ENCODE data around the gene PRSS2. TPM values are rescaled to one million over a fixed set of nuclear protein-coding genes. Genes with fewer than 3 reads are reported as not detected.
A peak's percentile ranks its signal among the peaks of the same experiment; 100 is the strongest.

The PRSS2 gene
- total RNA-seq, 1 donor from 2014 or later: not detected

DNA sequence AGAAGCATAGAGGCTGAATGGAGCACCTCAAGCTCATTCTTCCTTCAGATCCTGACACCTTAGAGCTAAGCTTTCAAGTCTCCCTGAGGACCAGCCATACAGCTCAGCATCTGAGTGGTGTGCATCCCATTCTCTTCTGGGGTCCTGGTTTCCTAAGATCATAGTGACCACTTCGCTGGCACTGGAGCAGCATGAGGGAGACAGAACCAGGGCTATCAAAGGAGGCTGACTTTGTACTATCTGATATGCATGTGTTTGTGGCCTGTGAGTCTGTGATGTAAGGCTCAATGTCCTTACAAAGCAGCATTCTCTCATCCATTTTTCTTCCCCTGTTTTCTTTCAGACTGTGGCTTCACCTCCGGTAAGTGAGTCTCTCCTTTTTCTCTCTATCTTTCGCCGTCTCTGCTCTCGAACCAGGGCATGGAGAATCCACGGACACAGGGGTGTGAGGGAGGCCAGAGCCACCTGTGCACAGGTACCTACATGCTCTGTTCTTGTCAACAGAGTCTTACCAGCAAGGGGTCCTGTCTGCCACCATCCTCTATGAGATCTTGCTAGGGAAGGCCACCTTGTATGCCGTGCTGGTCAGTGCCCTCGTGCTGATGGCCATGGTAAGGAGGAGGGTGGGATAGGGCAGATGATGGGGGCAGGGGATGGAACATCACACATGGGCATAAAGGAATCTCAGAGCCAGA is 31.0 kb downstream of the PRSS2 start:
- DNase-seq (ENCODE audit: low spot score): no peak

DNA sequence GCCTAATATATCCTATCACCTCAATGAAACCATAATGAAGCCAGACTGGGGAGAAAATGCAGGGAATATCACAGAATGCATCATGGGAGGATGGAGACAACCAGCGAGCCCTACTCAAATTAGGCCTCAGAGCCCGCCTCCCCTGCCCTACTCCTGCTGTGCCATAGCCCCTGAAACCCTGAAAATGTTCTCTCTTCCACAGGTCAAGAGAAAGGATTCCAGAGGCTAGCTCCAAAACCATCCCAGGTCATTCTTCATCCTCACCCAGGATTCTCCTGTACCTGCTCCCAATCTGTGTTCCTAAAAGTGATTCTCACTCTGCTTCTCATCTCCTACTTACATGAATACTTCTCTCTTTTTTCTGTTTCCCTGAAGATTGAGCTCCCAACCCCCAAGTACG is 31.5 kb downstream of the PRSS2 start:
- DNase-seq (ENCODE audit: low spot score): no peak

DNA sequence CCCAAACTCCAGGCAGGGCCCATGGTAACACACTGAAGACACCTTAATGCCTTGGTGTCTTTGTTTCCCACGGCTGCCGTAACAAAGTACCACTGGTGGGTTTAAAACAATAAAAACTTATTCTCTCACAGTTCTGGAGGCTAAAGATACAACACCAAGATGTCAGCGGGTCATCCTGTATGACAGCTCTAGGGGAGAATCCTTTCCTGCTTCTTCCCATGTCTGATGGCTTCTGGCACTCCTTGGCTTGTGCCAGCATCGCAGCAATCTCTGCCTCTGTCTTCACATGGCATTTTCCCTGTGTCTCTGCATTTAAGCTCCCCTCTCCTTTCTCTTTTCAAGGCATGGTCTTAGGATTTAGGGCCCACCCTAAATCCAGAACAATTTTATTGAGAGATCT is 33.1 kb downstream of the PRSS2 start:
- DNase-seq (ENCODE audit: low spot score): no peak

DNA sequence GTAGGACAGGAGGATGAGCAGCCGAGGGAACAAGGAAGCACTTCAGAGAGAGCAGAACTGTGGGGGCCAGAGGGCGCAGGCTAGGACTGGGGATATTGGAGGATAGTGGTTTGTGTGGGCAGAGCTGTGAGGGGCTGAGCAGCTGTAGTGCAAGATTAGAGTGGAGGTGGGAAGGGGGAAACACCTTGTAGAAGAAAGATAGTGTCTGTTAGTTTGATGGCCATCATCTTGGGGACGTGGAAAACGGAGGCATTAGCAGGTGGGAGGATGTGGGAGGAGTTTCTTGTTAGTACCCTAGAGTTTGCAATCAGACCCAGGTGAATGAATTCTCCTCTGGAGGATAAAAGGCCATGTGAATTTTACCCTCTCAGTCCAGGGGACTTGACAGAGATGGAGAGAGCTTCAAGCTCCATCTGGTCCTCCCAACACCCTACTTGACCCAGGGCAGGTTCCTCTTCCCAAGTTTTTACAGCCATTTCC is 34.0 kb downstream of the PRSS2 start:
- DNase-seq (ENCODE audit: low spot score): no peak

DNA sequence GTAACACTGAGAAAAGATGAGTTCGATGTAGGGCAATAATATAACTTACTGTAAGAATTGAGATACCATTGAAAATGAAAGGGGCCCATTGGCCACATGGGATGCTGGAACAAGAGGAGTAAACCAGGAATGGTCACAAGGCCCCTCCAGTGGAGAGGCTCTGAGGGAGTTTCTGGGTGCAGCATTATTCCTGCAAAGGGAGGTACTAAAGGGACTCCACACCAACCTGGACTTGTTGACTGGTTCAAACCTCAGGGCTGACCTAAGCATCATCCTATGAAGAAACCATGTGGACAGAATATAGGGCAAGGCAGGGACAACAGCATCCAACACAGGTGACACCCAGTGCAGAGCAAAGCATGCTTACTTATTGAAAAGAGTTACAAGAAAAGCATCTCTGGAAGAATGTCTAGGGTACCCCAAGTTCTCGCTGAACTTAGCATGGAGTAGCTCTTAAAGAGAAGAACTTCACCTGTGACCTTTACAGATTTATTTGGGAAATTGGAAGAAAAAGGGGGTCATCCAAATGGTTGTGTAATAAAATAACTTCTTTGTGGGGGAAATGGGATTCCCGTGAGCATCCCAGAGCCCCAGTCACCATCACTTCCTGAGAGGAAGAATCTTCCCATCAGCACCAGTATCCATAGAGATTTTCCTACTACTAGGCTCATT is 34.7 kb downstream of the PRSS2 start:
- no peak for DNase-seq (ENCODE audit: low spot score)

DNA sequence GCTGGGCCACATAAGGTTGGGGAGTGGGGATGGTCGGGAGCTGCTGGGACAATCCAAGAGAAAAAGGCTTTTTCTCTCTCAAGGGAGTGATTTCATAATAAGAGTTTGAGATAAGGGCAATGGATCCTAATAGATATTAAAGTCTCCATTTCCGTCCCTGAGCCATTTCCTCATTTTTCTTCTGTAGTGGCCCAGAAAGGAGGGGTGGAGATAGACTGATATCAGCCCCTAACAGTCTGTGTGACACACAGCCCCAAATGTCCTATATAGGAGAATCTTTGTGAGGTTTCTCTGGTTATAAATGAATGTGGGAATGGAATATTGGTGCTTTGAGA is 35.2 kb downstream of the PRSS2 start:
- DNase-seq (ENCODE audit: low spot score): no peak

DNA sequence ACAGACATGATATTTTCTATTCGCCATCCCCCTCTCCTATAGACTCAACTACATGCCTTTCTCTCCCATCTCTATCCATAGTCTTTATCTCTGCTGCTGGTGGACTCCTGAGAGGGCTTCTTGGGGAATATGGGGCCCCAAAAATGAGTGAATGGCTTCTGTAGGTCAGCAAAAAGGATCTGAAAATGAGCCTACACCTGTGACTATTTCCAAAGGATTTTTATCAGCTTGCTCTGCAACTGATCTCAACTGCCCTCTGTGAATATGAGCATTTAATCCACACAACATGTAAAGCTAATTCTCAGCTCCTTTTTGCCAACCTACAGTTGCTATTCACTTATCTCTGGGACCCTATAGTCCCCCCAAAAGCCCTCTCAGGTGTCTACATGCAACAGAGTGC is 36.2 kb downstream of the PRSS2 start:
- no peak for DNase-seq (ENCODE audit: low spot score)

DNA sequence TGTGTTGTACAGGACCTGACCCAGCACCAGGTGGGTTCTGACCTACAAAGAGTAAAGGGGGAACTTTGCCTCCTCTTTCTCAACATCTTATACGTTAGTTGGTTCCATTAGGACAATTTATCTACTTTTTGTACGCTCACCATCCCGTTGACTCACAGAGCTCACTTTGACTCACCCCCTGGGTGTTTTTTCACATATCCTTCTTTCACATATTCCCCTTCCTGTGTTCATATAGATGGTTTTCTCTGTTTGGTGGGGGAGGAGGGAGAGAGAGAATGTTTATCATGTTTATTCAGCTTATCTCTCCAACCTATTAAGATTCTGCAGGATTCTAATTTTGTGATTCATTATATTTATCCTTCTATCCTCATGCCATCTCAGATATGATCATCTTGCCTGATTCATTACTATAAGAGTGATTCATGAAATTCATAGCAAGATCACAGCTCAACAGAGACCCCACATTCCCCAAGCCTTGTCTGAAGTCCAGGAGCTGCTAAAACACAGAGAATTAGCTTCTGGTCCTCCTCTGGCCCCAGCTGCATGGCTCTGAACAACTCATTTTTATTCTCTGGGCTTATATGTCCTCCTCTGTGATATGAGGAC is 37.2 kb downstream of the PRSS2 start:
- no peak for DNase-seq (ENCODE audit: low spot score)

DNA sequence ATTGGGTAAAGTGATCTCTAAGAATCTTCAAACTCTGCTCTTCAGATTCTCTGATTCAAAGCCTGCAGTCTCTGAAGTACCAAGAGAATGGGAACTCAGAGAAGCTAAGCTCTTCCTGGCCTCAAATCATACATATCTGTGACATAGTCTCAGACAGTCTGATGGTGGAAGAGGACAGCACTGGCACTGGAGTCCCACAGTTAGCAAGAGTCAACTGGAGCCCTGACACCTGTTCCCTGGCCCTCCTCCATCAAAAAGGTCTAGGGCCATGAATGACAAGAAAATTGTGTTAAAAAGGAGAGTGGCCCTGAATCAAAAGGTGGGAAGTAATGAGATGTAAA is 37.7 kb downstream of the PRSS2 start:
- no peak for DNase-seq (ENCODE audit: low spot score)

DNA sequence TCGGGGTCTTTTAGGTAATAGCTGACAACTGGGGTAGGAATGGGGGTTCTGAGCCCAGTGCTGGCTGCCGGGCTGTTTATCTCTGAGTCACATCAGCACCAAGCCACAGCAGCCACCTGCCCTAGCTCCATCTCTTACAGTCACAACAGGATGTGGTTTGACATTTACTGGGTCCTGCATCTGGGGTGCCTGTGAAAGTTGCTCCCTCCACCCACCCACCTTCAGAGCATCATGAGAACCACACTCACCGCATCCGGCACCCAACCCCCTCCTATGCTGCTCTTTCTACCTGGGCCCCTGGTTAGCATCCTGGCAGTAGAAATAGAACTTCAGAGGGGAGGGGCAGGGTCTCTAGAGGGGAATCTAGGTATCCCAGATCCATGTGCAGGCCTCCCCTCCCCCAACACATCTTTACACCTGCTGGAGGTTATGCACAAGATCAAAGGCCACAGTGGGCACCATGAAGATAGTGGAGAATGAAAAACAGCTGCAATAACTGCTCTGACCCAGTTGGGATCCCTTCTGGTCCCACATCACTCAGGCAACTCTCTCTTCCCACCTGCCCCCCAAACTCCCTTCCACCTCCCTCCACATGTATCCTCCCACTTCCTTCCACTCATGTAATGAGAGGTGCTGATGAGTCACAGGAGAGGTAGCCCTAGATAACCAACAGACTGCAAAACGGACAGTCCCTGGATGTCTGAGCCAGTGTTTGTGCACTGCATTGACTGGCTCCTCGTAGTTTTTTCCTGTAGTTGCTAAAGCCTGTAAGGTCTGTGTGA is 38.2 kb downstream of the PRSS2 start:
- no peak for DNase-seq (ENCODE audit: low spot score)

DNA sequence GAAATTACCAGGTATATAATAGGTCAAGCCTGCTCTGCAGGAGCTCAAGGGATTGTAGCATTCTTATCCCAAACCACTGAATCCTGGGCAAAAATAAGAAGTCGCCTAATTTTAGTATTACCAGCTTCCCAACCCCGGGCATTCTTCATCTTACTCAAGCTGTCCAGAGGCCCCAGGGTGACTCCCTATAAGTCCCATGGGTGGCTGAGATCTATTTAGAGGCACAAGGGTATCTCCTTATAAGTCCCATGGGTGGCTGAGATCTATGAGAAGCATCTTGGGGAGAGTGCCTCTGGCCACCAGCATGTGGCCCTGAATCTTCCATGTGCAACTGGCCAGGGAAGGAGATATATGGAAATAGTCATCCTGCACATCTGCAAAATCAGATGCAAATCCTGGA is 38.9 kb downstream of the PRSS2 start:
- DNase-seq (ENCODE audit: low spot score): no peak

DNA sequence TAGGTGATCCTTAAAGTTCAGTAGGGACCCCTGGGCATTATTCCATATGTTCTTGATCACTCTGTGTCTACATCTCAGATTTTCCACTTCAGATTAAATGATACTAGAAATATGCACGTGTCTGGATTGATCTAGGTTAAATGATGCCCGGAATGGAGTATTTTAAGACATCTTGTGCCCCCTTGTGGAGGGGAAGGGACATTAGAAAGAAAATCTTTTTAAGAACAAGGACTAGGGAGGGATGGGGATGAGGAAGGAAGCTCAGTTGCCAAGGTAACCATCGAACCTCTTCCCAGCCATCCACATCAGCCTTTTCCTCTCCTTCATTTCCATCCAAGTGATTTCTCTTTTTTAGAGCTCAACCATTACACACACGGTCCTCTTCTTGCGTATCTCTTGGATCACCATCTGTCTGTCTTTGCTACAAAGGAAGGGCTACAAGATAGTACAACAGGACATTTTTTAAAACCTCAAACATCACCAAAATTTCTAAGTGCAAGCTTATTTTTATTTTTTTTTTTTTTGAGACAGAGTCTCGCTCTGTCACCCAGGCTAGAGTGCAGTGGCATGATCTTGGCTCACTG is 40.5 kb downstream of the PRSS2 start:
- peak; percentile 27 for DNase-seq (ENCODE audit: low spot score)

DNA sequence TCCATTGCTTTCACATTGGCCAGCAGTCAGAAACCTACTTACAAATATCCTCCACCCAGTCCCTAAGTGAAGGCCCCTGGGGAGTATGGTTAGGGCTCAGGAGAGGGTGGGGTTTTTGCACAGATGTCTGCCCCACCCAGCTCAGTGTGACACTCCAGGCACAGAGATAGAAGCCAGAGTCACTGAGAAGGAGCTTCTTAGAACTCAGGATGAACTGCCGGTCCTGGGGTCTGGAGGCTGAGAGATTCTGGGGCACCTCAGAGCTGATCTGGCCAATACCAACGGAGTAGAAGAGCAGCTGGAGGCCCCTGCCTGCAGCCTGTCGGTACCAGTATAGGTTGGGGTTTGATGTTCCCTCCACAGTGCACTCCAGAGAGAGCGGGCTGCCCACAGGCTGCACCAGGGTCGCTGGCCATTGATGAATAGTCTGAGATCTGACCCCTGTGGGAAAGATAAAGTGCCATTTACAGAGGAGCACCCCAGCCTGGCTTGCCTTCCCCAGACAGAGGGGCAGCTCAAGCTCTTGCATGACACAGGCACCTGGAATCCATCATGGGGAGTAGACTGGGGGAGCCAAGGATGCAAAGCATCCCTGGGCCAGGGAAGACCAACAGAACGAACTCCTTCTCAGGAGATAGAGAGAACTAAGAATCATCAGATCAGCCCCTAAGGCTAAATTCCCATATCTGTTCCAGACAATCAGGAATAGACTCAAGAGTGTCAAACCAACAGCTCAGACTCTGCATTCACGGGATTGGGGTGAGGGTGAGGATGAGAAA is 41.9 kb downstream of the PRSS2 start:
- peak; percentile 41 for DNase-seq (ENCODE audit: low spot score)

DNA sequence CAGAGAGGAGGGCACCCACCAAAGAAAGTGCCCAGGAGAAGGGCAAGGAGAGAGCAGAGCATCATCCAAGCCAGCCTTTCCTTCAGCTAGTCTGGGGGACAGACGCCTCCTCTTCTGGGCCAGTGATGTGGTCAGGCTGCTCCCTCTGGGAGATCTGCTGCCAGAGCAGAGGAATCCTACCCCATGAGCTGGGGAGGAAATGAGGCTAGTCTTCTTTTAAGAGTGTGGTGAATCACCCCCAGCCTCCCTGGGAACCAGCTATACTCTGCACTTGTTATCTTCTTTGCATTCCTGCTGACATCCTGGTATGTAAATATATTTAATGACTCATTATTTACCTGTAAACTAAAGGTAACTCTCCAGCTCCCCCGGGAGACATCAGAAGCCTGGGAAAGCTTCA is 42.5 kb downstream of the PRSS2 start:
- no peak for DNase-seq (ENCODE audit: low spot score)

DNA sequence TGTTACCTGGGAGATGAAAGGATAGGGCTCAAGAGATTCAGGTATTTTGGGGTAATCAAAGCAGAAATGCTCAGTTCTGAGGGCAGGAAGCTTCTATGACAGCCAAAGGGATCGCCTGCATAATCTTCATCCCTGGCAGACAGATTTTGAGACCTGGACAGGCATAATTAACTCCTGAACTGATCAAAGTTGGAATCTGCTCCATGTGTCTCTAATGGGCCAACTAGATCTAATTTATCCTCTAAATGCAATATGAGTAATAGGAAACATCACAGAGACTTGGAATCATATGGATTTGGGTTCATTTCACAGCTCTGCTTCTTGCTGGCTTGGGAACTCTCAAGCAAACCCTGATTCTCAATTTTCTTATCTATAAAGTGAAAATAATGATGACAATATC is 42.9 kb downstream of the PRSS2 start:
- DNase-seq (ENCODE audit: low spot score): no peak

DNA sequence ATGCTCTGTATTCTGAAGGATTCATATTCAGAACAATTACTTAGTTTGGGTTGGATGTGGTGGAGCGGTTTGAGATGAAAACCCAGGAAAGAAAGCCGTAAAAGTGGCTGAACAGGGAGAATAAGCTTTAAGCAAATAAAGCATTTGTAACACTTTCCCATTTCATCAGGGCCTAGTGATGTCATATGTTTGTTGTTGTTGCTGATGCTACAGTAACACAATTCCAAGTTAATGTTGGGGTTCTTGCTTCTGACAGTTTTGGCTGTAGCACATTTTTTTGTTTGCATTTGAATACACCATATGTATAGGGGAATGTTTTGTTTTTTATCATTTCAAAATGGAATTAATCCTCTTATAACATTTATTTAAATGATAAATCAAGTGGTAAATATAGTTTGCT is 43.7 kb downstream of the PRSS2 start:
- no peak for DNase-seq (ENCODE audit: low spot score)

DNA sequence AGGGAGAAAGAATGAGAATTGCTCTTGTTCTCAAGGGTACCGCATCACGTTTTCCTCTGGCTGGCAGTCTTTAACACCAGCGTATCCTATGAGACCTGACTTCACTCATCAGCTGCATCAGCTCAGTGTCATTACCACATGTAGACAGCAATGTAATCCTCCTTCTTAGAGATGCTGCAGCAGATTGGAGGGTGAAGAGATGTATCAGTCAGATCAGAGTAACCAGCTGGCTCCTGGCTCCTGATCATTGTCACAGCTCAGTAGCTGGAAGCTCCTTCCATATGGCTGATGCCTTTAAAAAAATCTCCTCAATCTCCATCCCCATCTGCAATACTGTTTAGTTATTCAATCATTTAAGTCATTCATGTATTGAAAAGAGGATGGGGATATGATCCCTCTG is 44.4 kb downstream of the PRSS2 start:
- peak; percentile 14 for DNase-seq (ENCODE audit: low spot score)

DNA sequence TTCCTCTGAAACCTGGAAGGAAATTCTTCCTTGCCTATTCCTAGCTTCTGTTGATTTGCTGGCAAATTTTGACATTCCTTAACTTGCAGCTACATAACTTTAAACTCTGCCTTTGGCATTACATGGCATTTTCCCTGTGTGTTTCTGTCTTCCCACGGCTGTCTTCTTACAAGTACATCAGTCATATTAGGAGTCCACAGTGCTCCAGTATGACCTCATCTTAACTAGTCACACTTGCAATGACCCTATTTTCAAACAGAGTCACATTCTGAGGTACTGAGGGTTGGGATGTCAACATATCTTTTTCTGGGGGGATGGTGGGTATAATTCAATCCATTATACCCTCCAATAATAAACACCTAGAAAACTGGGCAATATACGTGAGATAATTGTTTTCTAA is 46.7 kb downstream of the PRSS2 start:
- DNase-seq (ENCODE audit: low spot score): no peak

DNA sequence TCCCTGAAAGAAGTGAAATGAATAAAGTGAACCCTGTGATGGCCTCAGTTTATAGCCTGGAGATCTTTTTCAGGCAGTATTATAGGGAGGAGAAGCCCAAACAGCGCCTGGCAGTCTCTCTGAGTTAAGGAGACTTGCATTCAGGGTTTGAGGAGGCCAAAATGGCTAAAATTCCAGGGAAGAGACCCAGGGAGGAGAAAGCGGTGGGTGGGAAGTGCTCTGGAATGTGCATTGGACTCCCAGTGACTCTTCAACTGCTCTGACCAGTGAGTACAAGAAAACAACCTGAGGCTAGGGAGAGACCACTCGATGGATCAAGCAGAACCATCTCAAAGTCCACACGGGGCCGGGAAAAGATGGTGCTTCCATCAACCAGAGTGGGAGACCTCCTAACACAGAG is 48.8 kb downstream of the PRSS2 start:
- DNase-seq (ENCODE audit: low spot score): no peak

DNA sequence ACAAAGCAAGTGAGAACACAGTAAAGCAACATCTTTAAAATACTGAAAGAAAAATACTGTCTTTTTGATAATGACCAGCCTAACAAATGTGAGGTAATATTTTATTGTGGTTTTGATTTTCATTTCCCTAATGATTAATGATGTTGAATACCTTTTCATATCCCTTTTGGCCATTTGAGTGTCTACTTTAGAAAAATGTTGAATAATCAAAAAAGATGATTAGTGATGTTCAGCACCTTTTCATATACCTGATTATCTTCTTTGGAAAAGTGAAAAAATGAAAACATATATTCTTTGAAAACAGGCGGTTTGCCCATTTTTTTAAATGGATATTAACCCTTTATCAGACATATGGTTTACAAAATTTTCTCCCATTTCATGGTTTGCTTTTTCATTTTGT is 51.9 kb downstream of the PRSS2 start:
- no peak for DNase-seq (ENCODE audit: low spot score)
